Measurements from ENCODE around the gene PEAK1.

Gene PEAK1

DNA sequence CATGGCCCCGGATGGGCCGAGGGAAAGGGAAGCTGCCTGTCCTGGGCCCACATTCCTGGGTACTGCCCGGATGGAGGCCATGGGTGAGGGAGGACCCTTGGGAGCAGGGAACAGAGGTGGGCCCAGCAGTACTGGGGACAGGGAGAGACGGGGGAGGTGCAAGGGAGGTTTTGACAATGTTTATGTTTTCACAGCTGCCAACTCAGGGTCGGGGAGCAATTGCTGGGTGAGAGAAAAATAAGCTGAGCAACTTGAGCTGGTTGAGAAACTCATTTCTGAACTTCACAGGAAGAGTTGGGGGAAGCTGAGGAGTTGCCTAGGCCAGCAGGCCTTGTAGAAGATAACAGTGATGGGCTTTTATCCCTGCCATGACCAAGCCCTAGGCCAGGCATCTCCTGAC is 337.9 kb downstream of the PEAK1 start:
- no peak for DNase-seq

DNA sequence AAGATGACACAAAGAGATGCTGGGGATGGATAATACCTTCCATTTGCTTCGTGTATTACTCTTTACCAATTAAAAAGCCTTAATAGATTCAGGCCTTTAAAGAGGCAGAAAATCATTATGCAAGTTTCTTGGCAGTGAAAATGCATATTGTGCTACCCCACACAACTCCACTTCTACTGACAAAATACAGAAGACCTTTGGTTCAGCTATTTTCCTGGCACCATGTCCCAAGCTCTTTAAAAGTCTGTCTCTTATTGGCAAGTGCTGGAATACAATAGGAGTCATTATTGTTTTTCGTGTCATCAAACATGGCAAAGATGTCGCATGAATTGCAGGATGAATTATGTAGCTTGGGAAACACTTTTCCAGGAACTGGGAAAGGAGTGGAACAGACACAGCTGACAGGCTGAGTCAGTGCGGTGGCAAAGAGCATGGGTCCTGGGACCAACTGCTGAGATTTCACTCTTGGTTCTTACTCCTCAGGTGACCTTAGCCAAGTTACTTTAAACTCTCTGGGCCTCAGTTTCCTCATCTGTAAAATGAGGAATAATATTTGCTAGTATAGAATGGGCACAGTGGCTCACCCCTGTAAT is 343.5 kb downstream of the PEAK1 start:
- DNase-seq, result no peak

DNA sequence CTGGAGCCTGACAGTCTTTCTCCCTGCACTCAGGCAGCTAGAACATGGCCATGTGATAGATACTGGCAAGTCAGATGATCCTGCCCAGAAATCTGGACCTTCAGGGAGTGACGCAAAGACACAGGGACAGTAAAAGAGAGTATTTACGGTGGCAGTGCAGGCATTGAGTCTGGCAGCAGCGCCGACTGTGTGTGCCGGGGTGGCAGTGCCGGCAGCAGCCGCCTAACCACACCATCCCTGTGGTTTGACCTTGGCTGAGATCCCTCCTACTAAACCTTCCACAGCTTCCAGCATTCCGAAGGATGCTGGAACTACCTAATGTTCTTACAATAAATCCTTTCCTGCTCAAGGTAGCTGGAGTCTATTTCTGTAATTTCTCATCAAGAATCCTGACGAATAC is 344.4 kb downstream of the PEAK1 start:
- DNase-seq, result no peak

GRCh38 chr15:77074350-77074749 is 345.6 kb downstream of the PEAK1 start:
- no peak for DNase-seq

- no peak for DNase-seq
Observed at GRCh38 chr15:77071305-77072223, 348.3 kb downstream of the PEAK1 start.

GRCh38 chr15:77070495-77071304 is 349.2 kb downstream of the PEAK1 start, which contains the start of gene TSPAN3:
TSPAN3 (minus strand) TSS chr15:77071109; CDS start chr15:77070954, 155 bp downstream.
- peak; percentile 92 to 93 for DNase-seq

DNA sequence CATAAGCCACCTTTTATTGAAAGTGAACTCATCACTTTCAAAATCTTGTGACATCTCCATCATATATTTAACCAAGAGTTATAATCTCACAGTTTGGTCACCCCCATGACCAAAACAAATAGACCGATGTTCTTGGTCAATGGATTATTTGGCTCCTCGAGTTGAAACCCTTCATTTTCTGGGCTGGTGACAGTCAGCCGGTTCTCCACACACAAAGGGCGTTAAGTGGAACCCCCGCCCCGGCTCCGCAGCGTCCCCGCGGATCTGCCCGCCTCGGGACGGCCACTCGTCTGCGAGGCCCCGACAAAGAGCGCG is 349.8 kb downstream of the PEAK1 start:
- DNase-seq, result no peak

DNA sequence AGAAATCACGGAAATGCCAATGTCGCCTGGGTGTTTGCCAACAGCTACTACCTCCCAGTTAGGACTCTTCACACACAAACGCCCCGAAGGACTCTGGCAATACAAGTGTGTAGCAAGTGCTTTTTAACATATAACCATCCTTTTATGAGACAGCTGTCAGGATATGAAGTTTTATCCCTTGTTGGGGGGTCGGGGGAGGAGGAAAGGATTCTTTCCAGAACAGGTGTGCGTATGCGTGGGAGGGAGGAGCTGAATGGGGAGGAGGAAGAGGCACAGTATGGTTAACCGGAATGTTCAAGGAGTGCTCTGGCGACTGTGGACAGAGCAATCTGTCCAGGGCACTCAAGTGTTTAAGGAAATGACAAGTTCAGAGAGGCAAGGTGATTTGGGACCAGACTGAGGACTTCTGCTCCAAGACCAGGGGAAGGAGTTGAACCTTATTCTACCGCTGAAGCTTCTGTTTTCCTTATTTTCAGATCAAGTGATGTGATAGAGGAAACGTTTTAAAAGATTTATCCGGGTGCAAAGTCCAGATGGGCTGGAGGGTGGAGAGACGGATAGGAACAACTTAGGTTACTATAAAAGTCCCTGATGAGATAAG is 350.3 kb downstream of the PEAK1 start:
- DNase-seq, result no peak

GRCh38 chr15:77068633-77069032 is 351.3 kb downstream of the PEAK1 start:
- DNase-seq, result no peak

- DNase-seq, result no peak
Observed at GRCh38 chr15:77067691-77068367, 352.1 kb downstream of the PEAK1 start.

GRCh38 chr15:77066971-77067690 is 352.8 kb downstream of the PEAK1 start:
- DNase-seq, result no peak

DNA sequence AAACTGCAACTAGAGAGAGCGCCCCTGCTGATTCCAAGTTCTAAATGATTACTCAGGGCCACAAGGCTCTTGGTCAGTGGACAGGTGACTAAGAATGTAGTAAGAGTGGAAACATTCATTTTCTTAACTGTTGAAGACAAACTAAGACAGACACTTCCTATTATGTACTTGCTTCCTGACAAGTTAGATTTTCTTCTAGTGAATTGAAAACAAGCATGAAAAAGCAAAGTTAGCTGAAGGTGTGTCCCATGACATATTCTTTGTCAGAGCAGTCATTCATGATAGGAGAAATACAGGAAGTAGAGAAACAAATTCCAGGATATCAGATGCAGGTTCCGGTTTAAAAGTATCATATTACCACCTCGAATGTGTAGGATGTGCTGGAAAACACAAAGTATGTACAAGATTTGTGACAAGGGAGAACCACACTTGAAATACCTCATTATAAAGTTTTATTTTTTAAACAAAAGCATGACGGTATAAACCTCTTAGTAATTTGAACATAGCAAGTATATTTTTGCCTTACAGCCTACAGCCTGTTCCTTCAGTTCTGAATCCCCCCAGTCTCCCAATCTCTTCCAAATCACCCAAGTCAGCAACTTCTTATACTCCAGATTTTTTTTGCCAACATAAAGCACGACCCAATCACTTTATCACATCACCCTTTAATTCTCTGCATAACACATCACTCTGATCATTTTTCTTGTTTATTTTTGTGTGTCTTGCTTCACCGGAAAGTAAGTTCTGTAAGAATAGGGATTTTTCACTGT is 355.2 kb downstream of the PEAK1 start:
- DNase-seq, result no peak

DNA sequence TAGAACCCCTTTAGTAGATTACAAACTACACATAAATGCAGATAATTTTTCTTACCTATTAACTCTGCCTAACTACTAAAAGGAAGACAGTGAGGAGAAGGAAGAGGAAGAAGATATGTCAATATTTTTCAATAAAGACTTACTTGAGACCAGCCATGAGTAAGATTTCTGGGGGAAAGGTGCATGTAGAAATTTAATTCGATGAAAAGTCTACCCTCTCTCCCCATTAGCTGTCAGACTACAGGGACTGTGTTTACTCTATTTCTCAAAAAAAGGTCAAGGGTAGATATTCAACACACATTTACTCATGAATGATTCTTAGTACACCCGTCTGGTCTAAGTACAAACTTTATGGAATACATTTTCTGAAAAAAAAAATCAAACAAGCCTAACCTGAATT is 355.8 kb downstream of the PEAK1 start:
- no peak for DNase-seq

- DNase-seq, result no peak
Observed at GRCh38 chr15:77063249-77063648, 356.7 kb downstream of the PEAK1 start.

- DNase-seq, result no peak
Observed at GRCh38 chr15:77060546-77060945, 359.4 kb downstream of the PEAK1 start.

GRCh38 chr15:77059786-77060361 is 360.0 kb downstream of the PEAK1 start:
- DNase-seq, result no peak

DNA sequence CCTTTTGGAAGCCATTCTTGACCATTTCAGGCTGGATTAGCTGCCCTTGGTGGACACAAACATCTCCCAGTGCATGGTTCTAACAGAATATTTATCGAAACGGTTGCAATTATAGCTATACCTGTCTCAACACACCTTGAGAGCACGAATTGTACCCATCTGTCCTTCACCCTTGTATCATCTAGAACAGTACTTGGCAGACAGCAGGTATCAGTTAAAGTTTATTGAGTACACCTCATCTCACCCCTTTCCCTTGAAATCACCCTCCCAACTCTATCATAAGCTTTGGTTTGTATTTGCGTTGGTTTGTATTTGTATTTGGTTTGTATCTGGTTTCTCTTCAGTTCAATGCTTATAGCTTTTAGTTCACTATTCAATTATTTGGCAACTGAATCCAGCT is 361.4 kb downstream of the PEAK1 start:
- DNase-seq, result no peak

GRCh38 chr15:77057685-77058084 is 362.2 kb downstream of the PEAK1 start:
- DNase-seq, result no peak

DNA sequence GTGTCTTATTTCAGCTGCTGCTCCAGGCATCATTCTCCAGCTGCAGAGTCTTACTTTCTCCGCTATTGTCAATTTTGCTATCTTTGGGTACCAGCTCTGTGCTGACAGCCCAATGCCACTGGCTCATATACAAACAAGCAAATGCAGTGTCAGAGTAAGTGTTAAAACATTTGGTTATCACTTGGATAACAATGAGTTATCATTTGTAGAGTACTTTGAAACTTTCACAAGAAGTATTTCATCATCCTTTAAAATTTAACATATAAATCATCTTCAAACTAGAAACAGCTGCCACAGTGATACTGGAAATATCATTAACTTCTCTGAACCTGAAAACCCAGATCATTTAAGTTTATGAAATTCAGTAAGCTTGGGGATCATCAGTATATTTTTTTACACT is 362.8 kb downstream of the PEAK1 start:
- no peak for DNase-seq

- no peak for DNase-seq
Observed at GRCh38 chr15:77053709-77054108, 366.2 kb downstream of the PEAK1 start.

- no peak for DNase-seq
Observed at GRCh38 chr15:77052556-77052955, 367.3 kb downstream of the PEAK1 start.
